Aorta (tissue), 5 donors: Measurements from ENCODE around the gene NSD1. TPM values are rescaled to one million over a fixed set of nuclear protein-coding genes. Genes with fewer than 3 reads are reported as not detected.

Experiments
- ATAC-seq: fragments of 200-7000 bp; cut with Tn5 transposase; one replicate; pipeline ENCODE4 v1.9.1; 2022; ENCODE audit warnings: moderate library complexity; ENCODE audit not compliant: low FRiP score
- DNase-seq, 2 donors: peaks; one replicate each; pipeline ENCODE4 v3.0.0-alpha.2; 2020
- H3K27ac ChIP-seq, 2 donors: one replicate each; pipeline ENCODE4 v1.5.1; 2013; ENCODE audit warnings: low read length in 2 of 2, mild to moderate bottlenecking in 2 of 2, moderate library complexity in 2 of 2, control low read depth in 1 of 2, inconsistent platforms in 1 of 2, low read depth in 1 of 2
- H3K27me3 ChIP-seq, 2 donors: one replicate each; pipeline ENCODE4 v1.6.1; 2013; ENCODE audit warnings: control low read depth in 1 of 2, low read length in 1 of 2, mild to moderate bottlenecking in 1 of 2, moderate library complexity in 1 of 2; ENCODE audit not compliant: insufficient read depth in 2 of 2, control insufficient read depth in 1 of 2
- H3K36me3 ChIP-seq, 2 donors: one replicate each; pipeline ENCODE4 v1.6.1; 2013; ENCODE audit warnings: control low read depth in 1 of 2, low read length in 1 of 2, mild to moderate bottlenecking in 1 of 2; ENCODE audit not compliant: insufficient read depth in 2 of 2, control insufficient read depth in 1 of 2
- H3K4me1 ChIP-seq, 2 donors: one replicate each; pipeline ENCODE4 v1.6.1; 2013; ENCODE audit warnings: low read length in 2 of 2, control low read depth in 1 of 2, mild to moderate bottlenecking in 1 of 2, moderate library complexity in 1 of 2; ENCODE audit not compliant: insufficient read depth in 2 of 2, control insufficient read depth in 1 of 2
- H3K4me3 ChIP-seq, 2 donors: one replicate each; pipeline ENCODE4 v1.5.1; 2013; ENCODE audit warnings: low read length in 2 of 2, control low read depth in 1 of 2, mild to moderate bottlenecking in 1 of 2
- H3K9me3 ChIP-seq: one replicate; pipeline ENCODE4 v1.6.1; 2013; ENCODE audit warnings: mild to moderate bottlenecking, low read length; ENCODE audit not compliant: control insufficient read depth
- whole genome bisulfite sequencing, 2 donors: extraction: QIAGEN DNeasy Blood & Tissue Kit; methylation state at CpG; one replicate each; pipeline ENCODE4 v1.1.7; 2013; 5-methylcytosine and 5-hydroxymethylcytosine counted together
- intact Hi-C, 2 donors: fragments of 100-400 bp; cut with DNase I; formaldehyde crosslinking; loops; one replicate each; pipeline versions ENCODE4 v1.14.2 to v1.15.0; 2022
- polyA plus RNA-seq, 2 donors: library from polyadenylated mRNA; stranded (reverse); fragments of 200-250 nt; gene quantifications; one replicate each; pipeline ENCODE4 v1.2.3, GENCODE V29; 2013
- total RNA-seq, 2 donors: library from RNA; stranded (reverse); fragmentation: NEBNext Ultra II Directional; extraction: Animal tissue kit (Norgen Biotek cat#: 25700); gene quantifications; one replicate each; pipeline ENCODE4 v1.2.1, GENCODE V29; 2021
- donor health status: healthy with polysubstance abuse.
- donor health status: Bipolar disorder and iron deficiency.
- donor health status: DM: no; HTN: no; CAD: no.
- donor health status: DM: no; HTN: no; CAD: no.
- donor health status: DM: yes; HTN: yes; CAD: no.

The NSD1 gene
- total and polyA plus RNA-seq, 4 donors, result 6.8 to 96.9 (median 35.3) TPM

DNA sequence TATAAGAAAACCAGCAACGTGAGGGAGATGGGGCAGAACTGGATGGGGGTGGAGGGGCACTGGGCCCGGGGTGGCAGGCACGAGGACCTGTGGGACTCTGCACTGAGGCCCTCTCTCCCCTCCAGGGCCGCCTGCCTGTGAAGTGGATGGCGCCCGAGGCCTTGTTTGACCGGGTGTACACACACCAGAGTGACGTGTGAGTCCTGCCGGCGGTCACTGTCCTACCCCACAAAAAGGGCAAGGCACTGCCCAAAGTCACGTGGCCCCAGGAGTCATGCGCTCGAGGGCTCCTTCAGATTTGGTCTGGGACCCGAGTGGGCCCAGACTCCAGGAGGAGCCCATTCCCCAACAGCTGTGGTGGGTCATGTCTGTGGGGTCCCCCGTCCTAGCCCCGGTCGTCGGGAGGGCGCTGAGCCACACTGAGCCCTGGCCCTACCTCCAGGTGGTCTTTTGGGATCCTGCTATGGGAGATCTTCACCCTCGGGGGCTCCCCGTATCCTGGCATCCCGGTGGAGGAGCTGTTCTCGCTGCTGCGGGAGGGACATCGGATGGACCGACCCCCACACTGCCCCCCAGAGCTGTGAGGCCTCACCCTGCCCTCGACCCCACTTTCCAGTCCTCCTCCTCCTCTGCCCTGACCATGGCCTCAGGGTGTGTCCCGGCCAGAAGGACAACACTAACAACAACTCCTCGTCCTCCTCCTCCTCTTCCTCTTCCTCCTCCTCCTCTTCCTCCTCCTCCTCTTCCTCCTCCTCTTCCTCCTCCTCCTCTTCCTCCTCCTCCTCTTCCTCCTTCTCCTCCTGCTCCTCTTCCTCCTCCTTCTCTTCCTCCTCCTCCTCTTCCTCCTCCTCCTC is 37.2 kb upstream of the NSD1 start:
- intact Hi-C loops, result no loop called here
- H3K4me1 ChIP-seq, result no peaks in the 10 kb centered on the region
- H3K4me3 ChIP-seq, result no peak overlapping the region
- no peaks in the 10 kb centered on the region for H3K36me3 ChIP-seq
- no peaks in the 10 kb centered on the region for H3K9me3 ChIP-seq
- no peak for DNase-seq
- no peak overlapping the region for H3K27ac ChIP-seq
- no peak for ATAC-seq
- 88 to 89% methylated on average over 27 to 29 of the region's 29 CpGs for WGBS, 2 donors
- no peaks in the 10 kb centered on the region for H3K27me3 ChIP-seq

DNA sequence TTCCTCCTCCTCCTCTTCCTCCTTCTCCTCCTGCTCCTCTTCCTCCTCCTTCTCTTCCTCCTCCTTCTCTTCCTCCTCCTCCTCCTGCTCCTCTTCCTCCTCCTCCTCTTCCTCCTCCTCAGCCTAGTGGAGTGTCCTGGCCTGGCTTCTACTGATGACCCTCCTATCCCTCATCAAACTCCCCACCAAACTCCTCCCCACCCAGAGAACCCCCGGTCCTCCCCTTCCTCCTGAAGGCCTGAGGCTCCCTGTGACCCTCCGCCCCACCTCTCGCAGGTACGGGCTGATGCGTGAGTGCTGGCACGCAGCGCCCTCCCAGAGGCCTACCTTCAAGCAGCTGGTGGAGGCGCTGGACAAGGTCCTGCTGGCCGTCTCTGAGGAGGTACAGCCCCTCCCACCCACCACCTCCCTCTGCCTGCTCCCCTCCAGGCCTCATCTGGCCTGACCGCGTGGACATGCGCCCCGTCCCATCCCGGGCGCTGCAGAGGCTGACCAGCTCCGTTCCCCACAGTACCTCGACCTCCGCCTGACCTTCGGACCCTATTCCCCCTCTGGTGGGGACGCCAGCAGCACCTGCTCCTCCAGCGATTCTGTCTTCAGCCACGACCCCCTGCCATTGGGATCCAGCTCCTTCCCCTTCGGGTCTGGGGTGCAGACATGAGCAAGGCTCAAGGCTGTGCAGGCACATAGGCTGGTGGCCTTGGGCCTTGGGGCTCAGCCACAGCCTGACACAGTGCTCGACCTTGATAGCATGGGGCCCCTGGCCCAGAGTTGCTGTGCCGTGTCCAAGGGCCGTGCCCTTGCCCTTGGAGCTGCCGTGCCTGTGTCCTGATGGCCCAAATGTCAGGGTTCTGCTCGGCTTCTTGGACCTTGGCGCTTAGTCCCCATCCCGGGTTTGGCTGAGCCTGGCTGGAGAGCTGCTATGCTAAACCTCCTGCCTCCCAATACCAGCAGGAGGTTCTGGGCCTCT is 36.3 kb upstream of the NSD1 start:
- Histone ChIP-seq H3K4me3 (no peak overlapping the region), H3K9me3 (no peaks in the 10 kb centered on the region), H3K36me3 (no peaks in the 10 kb centered on the region), H3K4me1 (no peaks in the 10 kb centered on the region), H3K27me3 (no peaks in the 10 kb centered on the region), H3K27ac (no peak overlapping the region)
- ATAC-seq (no peak), DNase-seq (no peak)
- WGBS, 2 donors, result 93 to 95% methylated on average over 29 to 30 of the region's 30 CpGs
- intact Hi-C loops, result no loop called here

DNA sequence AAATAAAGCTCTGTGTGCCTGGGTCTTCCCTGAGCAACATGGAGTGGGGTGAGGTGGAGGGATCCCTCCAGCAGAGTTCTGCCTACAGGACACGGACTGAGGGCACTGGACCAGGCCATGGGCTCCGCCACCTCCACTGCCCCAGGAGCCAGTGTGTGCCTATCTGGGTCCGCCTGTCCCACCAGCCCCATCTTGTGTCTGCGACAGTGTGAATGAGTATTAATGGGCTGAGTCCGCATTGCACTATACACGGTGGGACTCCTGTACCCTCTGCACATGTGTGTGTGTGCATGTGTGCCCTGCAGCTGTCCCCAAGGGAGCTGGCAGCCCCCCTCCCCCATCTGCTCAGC is 35.5 kb upstream of the NSD1 start:
- WGBS, 2 donors, result 77 to 81% methylated on average over 6 of the region's 6 CpGs
- Histone ChIP-seq H3K4me1 (no peaks in the 10 kb centered on the region), H3K27me3 (no peaks in the 10 kb centered on the region), H3K9me3 (no peaks in the 10 kb centered on the region), H3K4me3 (no peak overlapping the region), H3K27ac (no peak overlapping the region), H3K36me3 (no peaks in the 10 kb centered on the region)
- ATAC-seq (no peak), DNase-seq (no peak)
- intact Hi-C loops, result no loop called here

DNA sequence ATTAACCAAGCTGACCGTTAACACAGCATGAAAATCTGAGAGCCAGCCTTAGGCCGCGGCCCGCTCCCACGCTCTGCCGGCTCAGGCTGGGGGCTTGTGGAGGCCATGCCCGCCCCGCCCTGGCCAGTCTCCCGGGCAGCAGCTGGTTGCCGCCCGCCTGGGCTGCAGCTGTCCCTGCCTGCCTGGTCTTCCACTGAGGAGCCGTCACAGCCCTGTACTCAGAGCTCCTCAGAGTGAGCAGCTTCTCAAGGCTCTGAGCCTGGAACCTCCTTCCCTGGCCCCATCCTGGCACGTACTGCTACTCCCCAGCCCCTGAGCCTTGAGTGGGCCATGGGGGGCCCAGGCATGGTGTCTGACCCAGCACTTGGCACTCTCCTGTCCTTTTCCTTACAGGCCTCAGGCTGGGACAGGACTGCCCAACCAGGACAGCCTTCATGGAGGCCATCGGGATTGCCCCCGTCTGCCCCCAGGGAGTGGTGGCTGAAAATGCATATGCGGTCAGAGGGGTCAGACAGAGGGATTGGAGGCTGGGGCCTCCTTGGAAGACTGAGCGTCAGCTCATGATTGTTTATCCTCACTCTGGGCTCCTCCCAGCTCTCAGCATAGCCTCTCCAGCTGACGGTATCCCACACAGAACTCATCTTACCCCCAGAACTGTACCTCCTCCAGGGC is 35.0 kb upstream of the NSD1 start:
- intact Hi-C loops, result no loop called here
- H3K9me3 ChIP-seq, result no peaks in the 10 kb centered on the region
- H3K36me3 ChIP-seq, result no peaks in the 10 kb centered on the region
- ATAC-seq (peak; percentile 17), DNase-seq (no peak)
- 56 to 66% methylated on average over 18 of the region's 18 CpGs for WGBS, 2 donors
- no peaks in the 10 kb centered on the region for H3K27me3 ChIP-seq
- no peak overlapping the region for H3K4me3 ChIP-seq
- H3K4me1 ChIP-seq, result no peaks in the 10 kb centered on the region
- H3K27ac ChIP-seq, result no peak overlapping the region

DNA sequence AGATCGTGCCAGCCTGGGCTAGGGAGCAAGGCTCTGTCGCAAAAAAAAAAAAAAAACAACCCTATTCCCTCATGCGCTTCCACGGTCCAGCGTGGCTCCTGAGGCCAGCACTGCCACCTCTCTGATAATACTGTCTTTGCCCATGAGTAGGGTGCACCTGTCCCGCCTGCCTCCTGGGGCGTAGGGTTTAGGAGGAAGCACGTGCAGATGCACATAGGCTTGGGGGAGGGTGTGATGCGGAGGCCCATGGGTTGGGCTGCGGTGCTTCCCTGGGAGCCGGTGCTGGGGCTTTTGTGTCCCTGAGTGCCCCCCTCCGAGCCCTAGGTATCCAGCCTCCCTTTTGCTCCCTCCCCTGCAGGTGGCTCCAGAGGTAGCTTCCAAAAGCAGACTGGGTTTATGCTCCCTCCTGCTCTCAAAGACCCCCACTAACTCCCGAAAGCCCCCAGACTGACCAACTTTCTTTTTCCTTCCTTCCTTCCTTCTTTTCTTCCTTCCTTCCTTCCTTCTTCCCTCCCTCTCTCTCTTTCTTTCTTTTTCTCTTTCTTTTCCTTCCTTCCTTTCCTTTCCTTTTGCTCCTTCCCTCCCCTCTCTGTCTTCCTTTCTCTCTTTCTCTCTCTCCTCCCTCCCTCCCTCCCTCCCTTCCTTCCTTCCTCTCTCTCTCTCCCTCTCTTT is 34.0 kb upstream of the NSD1 start:
- H3K9me3 ChIP-seq, result no peaks in the 10 kb centered on the region
- no peak overlapping the region for H3K4me3 ChIP-seq
- H3K27ac ChIP-seq, result no peak overlapping the region
- H3K4me1 ChIP-seq, result no peaks in the 10 kb centered on the region
- ATAC-seq (no peak), DNase-seq (no peak)
- 65 to 74% methylated on average over 13 of the region's 13 CpGs for whole genome bisulfite sequencing, 2 donors
- H3K27me3 ChIP-seq, result no peaks in the 10 kb centered on the region
- intact Hi-C loops, result no loop called here
- H3K36me3 ChIP-seq, result no peaks in the 10 kb centered on the region

DNA sequence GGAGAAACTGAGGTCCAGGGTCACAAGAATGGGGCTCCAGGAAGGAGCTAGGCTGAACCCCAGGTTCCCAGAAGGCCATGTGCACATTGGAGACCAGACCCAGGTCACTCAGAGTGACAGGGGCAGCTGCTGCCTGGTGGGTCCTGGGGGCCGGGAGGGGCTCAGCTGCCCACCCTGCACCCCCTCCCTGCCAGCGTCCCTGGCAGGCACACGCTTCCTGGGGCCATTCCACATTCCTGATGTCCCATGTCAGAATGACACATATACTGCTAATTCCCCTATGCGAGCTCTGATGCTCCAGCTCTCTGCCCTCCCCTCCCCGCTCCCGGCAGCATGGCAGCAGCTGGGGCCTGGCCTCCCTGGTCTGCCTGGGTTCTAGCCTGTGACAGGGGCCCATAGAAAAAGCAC is 32.9 kb upstream of the NSD1 start:
- Histone ChIP-seq H3K4me1 (no peaks in the 10 kb centered on the region), H3K9me3 (no peaks in the 10 kb centered on the region), H3K4me3 (no peak overlapping the region), H3K27me3 (no peaks in the 10 kb centered on the region), H3K27ac (no peak overlapping the region), H3K36me3 (no peaks in the 10 kb centered on the region)
- WGBS, 2 donors, result 27 to 42% methylated on average over 6 of the region's 6 CpGs
- ATAC-seq (no peak), DNase-seq (no peak)
- intact Hi-C loops, result no loop called here

DNA sequence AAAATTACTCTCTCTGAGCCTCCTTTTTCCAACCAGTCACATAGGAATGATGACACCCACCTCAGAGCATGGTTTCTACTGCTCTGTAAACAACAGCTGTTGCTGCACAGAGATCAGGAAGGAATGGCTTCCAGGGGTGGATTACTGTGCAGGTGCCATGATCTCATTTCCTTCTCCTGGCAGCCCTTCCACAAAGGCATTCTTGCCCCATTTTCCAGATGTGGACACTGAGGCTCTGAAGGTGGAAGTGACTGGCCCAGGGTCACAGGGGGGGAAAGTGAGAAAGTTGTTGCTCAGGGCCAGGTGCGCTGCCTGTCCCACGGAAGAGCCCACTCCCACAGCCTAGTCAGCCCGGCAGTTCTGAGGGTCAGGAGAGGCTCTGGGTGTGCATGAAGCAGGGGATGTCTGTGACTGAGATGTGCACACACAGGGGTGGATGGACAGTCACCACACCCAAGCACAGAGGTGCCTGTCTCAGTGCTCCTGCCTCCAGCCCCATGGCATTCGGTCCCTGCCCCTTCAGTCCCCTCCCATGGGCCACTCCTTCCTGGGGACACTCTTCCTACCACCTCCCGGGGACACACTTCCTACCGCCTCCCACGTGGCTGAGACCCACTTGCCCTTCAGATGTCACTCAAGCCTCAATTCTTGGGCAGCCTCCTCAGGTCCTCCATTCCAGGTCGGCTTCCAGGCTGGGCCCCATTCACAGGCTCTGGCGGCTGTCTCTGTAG is 29.9 kb upstream of the NSD1 start:
- no peak for ATAC-seq

More for the DNA sequence above, 29.9 kb upstream of the NSD1 start:
- H3K4me3 ChIP-seq, result no peak overlapping the region
- no peaks in the 10 kb centered on the region for H3K4me1 ChIP-seq
- no peaks in the 10 kb centered on the region for H3K36me3 ChIP-seq
- 52 to 56% methylated on average over 9 of the region's 9 CpGs for WGBS, 2 donors
- no peak for DNase-seq
- H3K27me3 ChIP-seq, result no peaks in the 10 kb centered on the region
- H3K27ac ChIP-seq, result no peak overlapping the region
- H3K9me3 ChIP-seq, result no peaks in the 10 kb centered on the region
- intact Hi-C loops, result no loop called here
